ENCODE results near the gene CAMK2B.

The CAMK2B gene

GRCh38 chr7:44325201-44325671 lies at the start of gene CAMK2B:
Gene CAMK2B, minus strand, starts transcription at chr7:44325594. Its CDS starts 173 bp downstream, at chr7:44325421.
- no peak for DNase-seq

- DNase-seq: no peak
These were observed 48.8 kb upstream of the CAMK2B start for GRCh38 chr7:44374007-44374763.

GRCh38 chr7:44373418-44373740 lies 48.0 kb upstream of the CAMK2B start:
- no peak for DNase-seq

GRCh38 chr7:44372560-44373417 lies 47.4 kb upstream of the CAMK2B start:
- DNase-seq: no peak

GRCh38 chr7:44368885-44369284 lies 43.5 kb upstream of the CAMK2B start:
- DNase-seq: no peak

GRCh38 chr7:44368455-44368854 lies 43.1 kb upstream of the CAMK2B start:
- DNase-seq: no peak

GRCh38 chr7:44367475-44368043 lies 42.2 kb upstream of the CAMK2B start:
- DNase-seq: no peak

- no peak for DNase-seq
These were observed 41.6 kb upstream of the CAMK2B start for GRCh38 chr7:44366986-44367385.

GRCh38 chr7:44353668-44354067 lies 28.3 kb upstream of the CAMK2B start:
- no peak for DNase-seq

GRCh38 chr7:44348851-44349781 lies 23.7 kb upstream of the CAMK2B start:
- DNase-seq: no peak

GRCh38 chr7:44348300-44348699 lies 22.9 kb upstream of the CAMK2B start:
- DNase-seq: peak in 1 of 2 experiments; percentile 17

- DNase-seq: no peak
These were observed 22.2 kb upstream of the CAMK2B start for GRCh38 chr7:44347546-44348114.

- no peak for DNase-seq
These were observed 20.7 kb upstream of the CAMK2B start for GRCh38 chr7:44346063-44346462.

- DNase-seq: no peak
These were observed 16.0 kb upstream of the CAMK2B start for GRCh38 chr7:44341401-44341800.

- DNase-seq: no peak
These were observed 13.2 kb upstream of the CAMK2B start for GRCh38 chr7:44338600-44338999.

- no peak for DNase-seq
These were observed 11.1 kb upstream of the CAMK2B start for GRCh38 chr7:44336491-44336890.

GRCh38 chr7:44335184-44335583 lies 9.8 kb upstream of the CAMK2B start:
- DNase-seq: no peak

GRCh38 chr7:44334734-44335097 lies 9.3 kb upstream of the CAMK2B start:
- DNase-seq: no peak

- no peak for DNase-seq
These were observed 8.7 kb upstream of the CAMK2B start for GRCh38 chr7:44333911-44334733.

- DNase-seq: no peak
These were observed 6.3 kb upstream of the CAMK2B start for GRCh38 chr7:44331682-44332081.

GRCh38 chr7:44330331-44330730 lies 4.9 kb upstream of the CAMK2B start:
- no peak for DNase-seq

Data from NCI-H446 (cell line).